SU-DHL-6 (cell line): Measurements from ENCODE around the gene COPS9.

ENCODE experiments used
- H2AFZ ChIP-seq: fragments of 200-600 bp; sonication (generic); 2 replicates; pipeline ENCODE4 v1.6.1; 2014; ENCODE audit warnings: low read depth, mild to moderate bottlenecking, moderate library complexity, mixed read lengths, antibody characterized with exemption, low read length; ENCODE audit not compliant: severe bottlenecking
- H3F3A ChIP-seq: fragments of 200-600 bp; shearing (Covaris generic); 2 replicates; pipeline ENCODE4 v1.6.0; 2016; ENCODE audit warnings: antibody characterized with exemption, mild to moderate bottlenecking; ENCODE audit not compliant: insufficient read depth
- H3K27ac ChIP-seq: fragments of 200-600 bp; sonication (generic); 2 replicates; pipeline ENCODE4 v1.5.1; 2016; ENCODE audit warnings: low read depth, mild to moderate bottlenecking, low read length, moderate library complexity, mixed read lengths
- H3K27me3 ChIP-seq: fragments of 200-600 bp; sonication (generic), shearing (Covaris generic); 2 replicates; pipeline ENCODE4 v1.6.0; 2014; ENCODE audit warnings: mild to moderate bottlenecking, low read length
- H3K36me3 ChIP-seq: fragments of 200-600 bp; sonication (generic); 2 replicates; pipeline ENCODE4 v1.6.1; 2014; ENCODE audit warnings: mild to moderate bottlenecking, low read length, mixed read lengths
- H3K4me2 ChIP-seq: fragments of 300-600, 200-600 bp; shearing (Covaris generic), sonication (generic); 2 replicates; pipeline ENCODE4 v1.6.0; 2014; ENCODE audit warnings: low read length, low read depth, mild to moderate bottlenecking; ENCODE audit not compliant: poor library complexity, severe bottlenecking
- H3K4me3 ChIP-seq: fragments of 200-600 bp; sonication (generic); 2 replicates; pipeline ENCODE4 v1.5.1; 2014; ENCODE audit warnings: antibody characterized with exemption, low read length, mild to moderate bottlenecking, mixed read lengths; ENCODE audit not compliant: insufficient read depth, poor library complexity, severe bottlenecking
- H3K79me2 ChIP-seq: fragments of 200-600 bp; sonication (generic); 2 replicates; pipeline ENCODE4 v1.6.1; 2014; ENCODE audit warnings: mild to moderate bottlenecking, low read length, moderate library complexity; ENCODE audit not compliant: insufficient read depth
- H3K9ac ChIP-seq: fragments of 200-600 bp; sonication (generic); 2 replicates; pipeline ENCODE4 v1.7.0; 2014; ENCODE audit warnings: mild to moderate bottlenecking, low read length
- H3K9me2 ChIP-seq: fragments of 200-600 bp; sonication (generic); replicated peaks from 2 replicates; pipeline ENCODE4 v1.6.1; 2014; ENCODE audit warnings: low read length; ENCODE audit not compliant: insufficient read depth
- H3K9me3 ChIP-seq: fragments of 200-600 bp; sonication (generic); 2 replicates; pipeline ENCODE4 v1.6.1; 2014; ENCODE audit warnings: low read length, mixed read lengths; ENCODE audit not compliant: insufficient read depth
- H4K20me1 ChIP-seq: fragments of 200-600 bp; sonication (generic); 2 replicates; pipeline ENCODE4 v1.6.1; 2014; ENCODE audit warnings: low read depth, mild to moderate bottlenecking, antibody characterized with exemption, low read length, moderate library complexity, mixed read lengths
- CTCF ChIP-seq: fragments of 200-600 bp; sonication (generic); IDR thresholded peaks from one replicate; pipeline ENCODE4 v1.5.1; 2017; ENCODE audit warnings: antibody characterized with exemption, mild to moderate bottlenecking, low read length, moderate library complexity; ENCODE audit not compliant: insufficient read depth, poor library complexity, severe bottlenecking
- EZH2phosphoT487 ChIP-seq: fragments of 200-600 bp; sonication (generic), shearing (Covaris generic); conservative IDR thresholded peaks from 2 replicates; pipeline ENCODE4 v1.6.1; 2018; ENCODE audit warnings: mild to moderate bottlenecking, antibody characterized with exemption, low read length, moderate library complexity, mixed read lengths

Gene COPS9

DNA sequence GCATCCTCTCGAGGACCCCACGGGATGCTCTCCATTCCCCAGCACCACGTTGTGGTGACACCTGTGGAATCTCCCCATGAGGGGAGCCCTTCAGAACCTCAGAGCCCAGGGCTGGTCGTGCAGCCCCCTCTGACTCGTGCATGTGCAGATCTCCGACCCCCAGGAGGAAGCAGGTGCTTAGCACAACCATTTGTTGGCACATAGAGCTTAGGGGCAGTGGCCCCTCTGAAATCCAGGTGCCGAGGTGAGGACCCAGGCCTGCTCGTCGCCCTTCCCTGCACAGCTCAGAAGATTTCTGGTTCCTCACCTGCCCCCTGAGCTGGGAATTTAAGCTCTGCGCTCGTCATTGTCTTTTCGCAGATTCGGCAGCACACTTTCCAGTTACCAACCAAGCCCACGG is 5.6 kb upstream of the COPS9 start:
- Histone ChIP-seq H3K9me3 (no peaks in the 10 kb centered on the region), H3K4me3 (no peak overlapping the region), H3K27ac (no peak overlapping the region), H4K20me1 (no peaks in the 10 kb centered on the region), H3K36me3 (no peaks in the 10 kb centered on the region), H3K27me3 (no peaks in the 10 kb centered on the region), H3F3A (no peaks in the 10 kb centered on the region), H3K4me2 (no peak overlapping the region), H3K79me2 (no peaks in the 10 kb centered on the region), H3K9me2 (no peaks in the 10 kb centered on the region), H3K9ac (no peak overlapping the region), H2AFZ (no peak overlapping the region)
- TF ChIP-seq EZH2phosphoT487 (no peak), CTCF (no peak)

DNA sequence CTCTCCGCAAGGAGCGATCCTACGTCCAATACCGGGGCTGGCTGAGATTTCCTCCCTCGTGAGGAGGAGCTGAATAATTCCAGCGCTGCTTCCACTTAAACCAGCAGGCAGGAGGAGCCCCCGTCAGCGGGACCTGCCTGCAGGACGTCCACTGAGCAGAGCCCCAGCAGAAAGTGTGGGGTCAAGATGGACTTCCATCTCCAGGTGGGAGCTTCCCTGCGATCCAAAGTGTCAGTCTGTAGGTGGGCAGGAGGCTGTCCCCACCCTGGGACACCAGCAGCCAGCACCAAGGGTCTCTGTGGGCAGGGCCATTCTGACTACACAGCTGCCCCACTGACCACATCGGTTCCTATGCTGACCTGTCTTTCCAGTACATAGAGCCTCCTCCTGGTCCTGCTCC is 4.8 kb upstream of the COPS9 start:
- no peak overlapping the region for H3K4me3 ChIP-seq
- peaks cover 1% of the 10 kb centered on the region; the same call in 1 of the 2 replicates for H3K79me2 ChIP-seq
- H2AFZ ChIP-seq, result no peak overlapping the region
- no peaks in the 10 kb centered on the region for H3F3A ChIP-seq
- no peak for TF ChIP-seq EZH2phosphoT487
- TF ChIP-seq CTCF, result no peak
- H3K9me2 ChIP-seq, result no peaks in the 10 kb centered on the region
- H3K27ac ChIP-seq, result no peak overlapping the region
- H3K27me3 ChIP-seq, result no peaks in the 10 kb centered on the region
- H3K36me3 ChIP-seq, result no peaks in the 10 kb centered on the region
- no peaks in the 10 kb centered on the region for H3K9me3 ChIP-seq
- no peak overlapping the region for H3K4me2 ChIP-seq
- no peaks in the 10 kb centered on the region for H4K20me1 ChIP-seq
- H3K9ac ChIP-seq, result no peak overlapping the region

GRCh38 chr2:240140511-240140910 is 4.4 kb upstream of the COPS9 start, which contains the start of gene OTOS:
Gene OTOS, minus strand, starts transcription at chr2:240140658. Its CDS starts 332 bp downstream, at chr2:240140326.
- TF ChIP-seq CTCF (no peak), EZH2phosphoT487 (no peak)
- no peak within 1 kb of the TSS for H3K4me2 ChIP-seq
- H3K27ac ChIP-seq, result no peak within 1 kb of the TSS
- H2AFZ ChIP-seq, result no peak within 1 kb of the TSS
- H3F3A ChIP-seq, result no peaks in the 10 kb centered on the region
- H3K9me3 ChIP-seq, result no peaks in the 10 kb centered on the region
- H3K36me3 ChIP-seq, result no peaks in the 10 kb centered on the region
- H4K20me1 ChIP-seq, result no peaks in the 10 kb centered on the region
- H3K27me3 ChIP-seq, result no peaks in the 10 kb centered on the region
- no peak within 1 kb of the TSS for H3K9ac ChIP-seq
- H3K4me3 ChIP-seq, result no peak within 1 kb of the TSS
- peaks cover 5% of the 10 kb centered on the region for H3K79me2 ChIP-seq
- H3K9me2 ChIP-seq, result no peaks in the 10 kb centered on the region
